ENCODE results near the gene LTF. TPM values are rescaled to one million over a fixed set of nuclear protein-coding genes. Genes with fewer than 3 reads are reported as not detected.

LTF gene
- total and polyA plus RNA-seq, 9 of the 15 experiments (the other 6 are each of a cell fraction or from before 2014, with no cell fraction given) = 0.07 TPM; not detected in 8

GRCh38 chr3:46454606-46455005 lies 10.1 kb downstream of the LTF start:
- no peaks in the 10 kb centered on the region for H4K20me1 ChIP-seq (replicated peaks; ENCODE audit: control insufficient read depth, insufficient read depth, low read length)
- in situ Hi-C loops (cut with MboI) = no loop called here
- no peaks in the 10 kb centered on the region for H3K36me3 ChIP-seq (ENCODE audit: control insufficient read depth, insufficient read depth, low read length)
- no peak overlapping the region for H3K4me3 ChIP-seq
- no peak for DNase-seq (ENCODE audit: extremely low read depth in 1 of 4, low spot score in 3 of 4)
- H2AFZ ChIP-seq (ENCODE audit: low read depth, low read length) = no peak overlapping the region
- no peak overlapping the region for H3K9ac ChIP-seq (ENCODE audit: insufficient read depth in 1 of 2, low read depth in 2 of 2, low read length in 2 of 2)
- no peak for TF ChIP-seq POLR2B (IDR thresholded peaks at IDR 0.05; ENCODE audit: low read depth, partially characterized antibody)
- no peak for TF ChIP-seq MIER1 (IDR thresholded peaks at IDR 0.05; ENCODE audit: low read depth)
- TF ChIP-seq, protein P1, sequence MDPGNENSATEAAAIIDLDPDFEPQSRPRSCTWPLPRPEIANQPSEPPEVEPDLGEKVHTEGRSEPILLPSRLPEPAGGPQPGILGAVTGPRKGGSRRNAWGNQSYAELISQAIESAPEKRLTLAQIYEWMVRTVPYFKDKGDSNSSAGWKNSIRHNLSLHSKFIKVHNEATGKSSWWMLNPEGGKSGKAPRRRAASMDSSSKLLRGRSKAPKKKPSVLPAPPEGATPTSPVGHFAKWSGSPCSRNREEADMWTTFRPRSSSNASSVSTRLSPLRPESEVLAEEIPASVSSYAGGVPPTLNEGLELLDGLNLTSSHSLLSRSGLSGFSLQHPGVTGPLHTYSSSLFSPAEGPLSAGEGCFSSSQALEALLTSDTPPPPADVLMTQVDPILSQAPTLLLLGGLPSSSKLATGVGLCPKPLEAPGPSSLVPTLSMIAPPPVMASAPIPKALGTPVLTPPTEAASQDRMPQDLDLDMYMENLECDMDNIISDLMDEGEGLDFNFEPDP (CRISPR knock-in tag; IDR thresholded peaks at IDR 0.05) = no peak
- TF ChIP-seq, protein P2, sequence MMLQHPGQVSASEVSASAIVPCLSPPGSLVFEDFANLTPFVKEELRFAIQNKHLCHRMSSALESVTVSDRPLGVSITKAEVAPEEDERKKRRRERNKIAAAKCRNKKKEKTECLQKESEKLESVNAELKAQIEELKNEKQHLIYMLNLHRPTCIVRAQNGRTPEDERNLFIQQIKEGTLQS (IDR thresholded peaks at IDR 0.05) = no peak
- TF ChIP-seq, protein P2 (CRISPR knock-in tag; conservative IDR thresholded peaks at IDR 0.05) = no peak
- no peak for TF ChIP-seq RAD21 (CRISPR knock-in tag; conservative IDR thresholded peaks at IDR 0.05 in 1 of 2, IDR thresholded peaks at IDR 0.05 in 1 of 2)
- TF ChIP-seq SIN3A (IDR thresholded peaks at IDR 0.05; ENCODE audit: borderline replicate concordance in 2 of 2, control insufficient read depth in 1 of 2, low read depth in 2 of 2, low read length in 2 of 2) = no peak
- no peak for TF ChIP-seq MED1 (CRISPR knock-in tag; IDR thresholded peaks at IDR 0.05; ENCODE audit: borderline replicate concordance)
- TF ChIP-seq ZNF668 (CRISPR knock-in tag; IDR thresholded peaks at IDR 0.05) = no peak
- TF ChIP-seq ARHGAP35 (IDR thresholded peaks at IDR 0.05; ENCODE audit: partially characterized antibody) = no peak
- no peak for TF ChIP-seq ZNF518B (CRISPR knock-in tag; IDR thresholded peaks at IDR 0.05)
- TF ChIP-seq ZKSCAN1 (IDR thresholded peaks at IDR 0.05; ENCODE audit: low read depth, low read length) = no peak
- TF ChIP-seq ESRRA (IDR thresholded peaks at IDR 0.05; ENCODE audit: borderline replicate concordance, low read depth) = no peak
- no peak; the same call in 2 of the 3 replicates for ATAC-seq
- no peaks in the 10 kb centered on the region for H3K9me1 ChIP-seq (ENCODE audit: control insufficient read depth, insufficient read depth, low read length)
- no peaks in the 10 kb centered on the region for H3K4me1 ChIP-seq (replicated peaks in 1 of 2; ENCODE audit: control insufficient read depth in 2 of 2, insufficient read depth in 2 of 2, low read length in 2 of 2)
- 3% methylated on average over 7 of the region's 7 CpGs for WGBS (ENCODE audit: insufficient coverage, low coverage, missing lambda C conversion rate)
- FAIRE-seq = no peak
- no peak overlapping the region for H3K27ac ChIP-seq (ENCODE audit: extremely low read depth, low read depth, low read length)
- intact Hi-C loops (cut with micrococcal nuclease) = no loop called here
- no TSS peak for BruUV-seq (replicated peaks)
- H3K4me2 ChIP-seq (ENCODE audit: insufficient read depth, low read length) = no peak overlapping the region
- H3K9me3 ChIP-seq (replicated peaks; ENCODE audit: control insufficient read depth, insufficient read depth, low read depth, low read length) = no peaks in the 10 kb centered on the region
- H3K27me3 ChIP-seq (ENCODE audit: control insufficient read depth in 2 of 2, insufficient read depth in 2 of 2, low read length in 2 of 2) = peaks cover 51 to 72% of the 10 kb centered on the region in 2 experiments
- POLR2A ChIA-PET = interaction anchor here (0.6 kb wide), 1 partner anchor 37 kb away, joined by 3 read pairs; no protein-coding TSS in a partner anchor
- no peaks in the 10 kb centered on the region for H3K79me2 ChIP-seq (ENCODE audit: control insufficient read depth, insufficient read depth, low read length)
- CTCF ChIA-PET (ENCODE audit: low intra/inter-chr PET ratio) = no interaction called here

All from K562 (cell line).